GM12878 (cell line): ENCODE measurements around the gene NID1. TPM values are rescaled to one million over a fixed set of nuclear protein-coding genes. Genes with fewer than 3 reads are reported as not detected.

Source experiments
- ATAC-seq: fragments of 200-7000 bp; cut with Tn5 transposase; 3 replicates; pipeline ENCODE4 v1.9.1; 2020; ENCODE audit warnings: mild to moderate bottlenecking, moderate library complexity
- BruUV-seq: library from RNA; stranded (reverse); fragments of 400-500 nt; replicated peaks from 2 replicates; lab custom pipeline; 2021; lab: Mats Ljungman, UMichigan
- CTCF ChIA-PET: fragments of 300-600 bp; sonication (Branson Sonifier 250); formaldehyde crosslinking; extraction: SDS; loops from one replicate; lab custom pipeline; 2021; ENCODE audit warnings: inconsistent platforms; lab: Yijun Ruan, JAX
- POLR2A ChIA-PET: fragments of 350-600 bp; formaldehyde crosslinking; extraction: SDS; loops from one replicate; lab custom pipeline; 2021; ENCODE audit warnings: inconsistent platforms; lab: Charles Lee
- RAD21 ChIA-PET: fragments of 300-600 bp; sonication (Branson Sonifier 250); formaldehyde crosslinking; loops from one replicate; lab custom pipeline; 2023; ENCODE audit warnings: antibody characterized with exemption; ENCODE audit not compliant: unreplicated experiment; lab: Charles Lee
- SMC1A ChIA-PET: fragments of 300-600 bp; sonication (Branson Sonifier 250); formaldehyde crosslinking; loops from one replicate; lab custom pipeline; 2023; ENCODE audit not compliant: unreplicated experiment, uncharacterized antibody; lab: Charles Lee
- DNase-seq: peaks from one replicate; pipeline ENCODE4 v3.0.0-alpha.2; 2011; ENCODE audit warnings: low read depth, low spot score
- FAIRE-seq: peaks from 3 replicates; lab custom pipeline; 2011; peaks lifted over from hg19 to GRCh38; lab: Jason Lieb, UNC
- H2AFZ ChIP-seq: 2 replicates; pipeline ENCODE4 v1.6.0; 2011; ENCODE audit warnings: low read depth, low read length, control low read depth; ENCODE audit not compliant: control insufficient read depth
- H3K27ac ChIP-seq: 2 replicates; pipeline ENCODE4 v1.5.1; 2011; ENCODE audit warnings: control low read depth; ENCODE audit not compliant: control insufficient read depth, insufficient read depth
- H3K27me3 ChIP-seq, 2 experiments: replicated peaks in 1 of 2; 2 replicates each; pipeline versions ENCODE4 v1.6.0 to v1.6.1; 2011; ENCODE audit warnings: low read length in 1 of 2; ENCODE audit not compliant: control insufficient read depth in 2 of 2, insufficient read depth in 2 of 2
- H3K36me3 ChIP-seq, 2 experiments: 2 replicates each; pipeline ENCODE4 v1.5.1; 2011; ENCODE audit warnings: low read length in 1 of 2; ENCODE audit not compliant: control insufficient read depth in 2 of 2, insufficient read depth in 2 of 2
- H3K4me1 ChIP-seq: 2 replicates; pipeline ENCODE4 v1.6.1; 2011; ENCODE audit warnings: mild to moderate bottlenecking, low read length, moderate library complexity, mixed read lengths; ENCODE audit not compliant: control insufficient read depth, insufficient read depth
- H3K4me2 ChIP-seq: 2 replicates; pipeline ENCODE4 v1.6.0; 2011; ENCODE audit warnings: control low read depth; ENCODE audit not compliant: control insufficient read depth, insufficient read depth
- H3K4me3 ChIP-seq: fragments of 200-600 bp; sonication (generic); 2 replicates; pipeline ENCODE4 v1.5.1; 2016
- H3K79me2 ChIP-seq: 2 replicates; pipeline ENCODE4 v1.6.0; 2011; ENCODE audit warnings: low read length; ENCODE audit not compliant: control insufficient read depth, insufficient read depth
- H3K9ac ChIP-seq: 2 replicates; pipeline ENCODE4 v1.8.0; 2011; ENCODE audit warnings: low read length, control low read depth, mixed read lengths; ENCODE audit not compliant: control insufficient read depth, insufficient read depth
- H3K9me3 ChIP-seq: replicated peaks from 3 replicates; pipeline ENCODE4 v1.5.1; 2011; ENCODE audit warnings: mild to moderate bottlenecking, low read length; ENCODE audit not compliant: control insufficient read depth, insufficient read depth
- H4K20me1 ChIP-seq: 2 replicates; pipeline ENCODE4 v1.6.0; 2011; ENCODE audit not compliant: control insufficient read depth, insufficient read depth
- BHLHE40 ChIP-seq, 2 experiments: fragments of 450-650 bp in 1 of 2; IDR thresholded peaks; 2 replicates each; pipeline ENCODE4 v1.6.1; 2011 to 2017; ENCODE audit warnings: low read depth in 2 of 2, borderline replicate concordance in 1 of 2, improper control_type of control experiment in 1 of 2, low read length in 1 of 2, mild to moderate bottlenecking in 1 of 2
- CBX3 ChIP-seq: fragments of 200-600 bp; sonication (generic); IDR thresholded peaks from 2 replicates; pipeline ENCODE4 v1.6.1; 2016; ENCODE audit warnings: low read depth, borderline replicate concordance
- CBX5 ChIP-seq: sonication (generic); IDR thresholded peaks from 2 replicates; pipeline ENCODE4 v1.6.1; 2016; ENCODE audit warnings: low read depth, moderate library complexity, mild to moderate bottlenecking, inconsistent platforms
- DPF2 ChIP-seq: fragments of 450-650 bp; IDR thresholded peaks from 2 replicates; pipeline ENCODE4 v1.6.1; 2017; ENCODE audit warnings: mild to moderate bottlenecking
- FOS ChIP-seq: IDR thresholded peaks from 3 replicates; pipeline ENCODE4 v1.6.1; 2011; ENCODE audit warnings: borderline replicate concordance; ENCODE audit not compliant: insufficient read length; ENCODE audit errors: extremely low read depth
- HCFC1 ChIP-seq: fragments of 150-350 bp; IDR thresholded peaks from 2 replicates; pipeline ENCODE4 v1.6.1; 2014; ENCODE audit warnings: low read length
- HDAC2 ChIP-seq: fragments of 200-600 bp; sonication (generic); IDR thresholded peaks from 2 replicates; pipeline ENCODE4 v1.6.1; 2017
- IKZF2 ChIP-seq, 2 experiments: fragments of 450-650 bp; IDR thresholded peaks; 2 replicates each; pipeline ENCODE4 v1.6.1; 2017; ENCODE audit warnings: mild to moderate bottlenecking in 2 of 2, moderate library complexity in 2 of 2
- IRF4 ChIP-seq: IDR thresholded peaks from 2 replicates; pipeline ENCODE4 v1.6.1; 2011; ENCODE audit warnings: low read depth, low read length
- NFYB ChIP-seq: IDR thresholded peaks from 2 replicates; pipeline ENCODE4 v1.6.1; 2011; ENCODE audit warnings: low read depth, mild to moderate bottlenecking, low read length, improper control_type of control experiment, moderate library complexity; ENCODE audit not compliant: insufficient read depth
- SPI1 ChIP-seq: IDR thresholded peaks from 2 replicates; pipeline ENCODE4 v1.6.1; 2011; ENCODE audit warnings: low read depth, mild to moderate bottlenecking, low read length, moderate library complexity, borderline replicate concordance; ENCODE audit not compliant: insufficient read depth
- SUPT20H ChIP-seq: IDR thresholded peaks from 2 replicates; pipeline ENCODE4 v1.6.1; 2011; ENCODE audit warnings: low read depth, mild to moderate bottlenecking, low read length, moderate library complexity, borderline replicate concordance; ENCODE audit not compliant: control insufficient read depth
- YBX1 ChIP-seq: fragments of 450-650 bp; IDR thresholded peaks from 2 replicates; pipeline ENCODE4 v1.6.1; 2016; ENCODE audit warnings: antibody characterized with exemption
- WGBS: methylation state at CpG from one replicate; pipeline ENCODE4 v1.1.6; 2016; ENCODE audit warnings: low lambda C conversion rate; ENCODE audit not compliant: insufficient replicate concordance, insufficient coverage; ENCODE audit errors: missing lambda C conversion rate; 5-methylcytosine and 5-hydroxymethylcytosine counted together
- in situ Hi-C: fragments of 300-500 bp; cut with MboI; formaldehyde crosslinking; loops from 9 replicates; pipeline ENCODE4 v1.14.3; 2018; ENCODE audit warnings: mixed read lengths
- intact Hi-C: fragments of 100-400 bp; cut with micrococcal nuclease; formaldehyde crosslinking; loops from one replicate; pipeline ENCODE4 v1.14.2; 2022; ENCODE audit not compliant: unreplicated experiment
- polyA plus RNA-seq, 11 experiments: library from polyadenylated mRNA; depleted of rRNA in 4 of 11; unstranded in 6 of 11; stranded (reverse) in 5 of 11; fragments of >200 nt; fragmentation: Nextera tagmentation in 4 of 11; fragmentation: Illumina TruSeq in 1 of 11; extraction: Ambion mirVana in 4 of 11; extraction: Trizol in 1 of 11; gene quantifications; 1 replicate in 1 of 11; 2 replicates in 10 of 11; pipeline versions ENCODE4 v1.2.1 to v1.2.3, GENCODE V29; 2011 to 2016; ENCODE audit warnings: inconsistent platforms in 2 of 11, missing spikeins in 2 of 11, low read depth in 1 of 11
- total RNA-seq, 4 experiments: library from RNA; depleted of rRNA in 3 of 4; stranded (reverse); fragments of >200 nt in 3 of 4; fragmentation: Illumina TruSeq in 1 of 4; extraction: Trizol in 1 of 4; gene quantifications; 2 replicates each; pipeline versions ENCODE4 v1.2.1 to v1.2.3, GENCODE V29; 2013 to 2021
- TF ChIP-seq, protein P1 (sequence below): fragments of 450-650 bp; conservative IDR thresholded peaks from 2 replicates; pipeline ENCODE4 v1.6.1; 2017; ENCODE audit warnings: mild to moderate bottlenecking, moderate library complexity
- TF ChIP-seq, protein P2 (sequence below): fragments of 450-650 bp; formaldehyde crosslinking; IDR thresholded peaks from 2 replicates; pipeline ENCODE4 v1.5.0; 2022; ENCODE audit warnings: mild to moderate bottlenecking, missing genetic modification characterization
- TF ChIP-seq, protein P3 (sequence below): fragments of 450-650 bp; IDR thresholded peaks from 2 replicates; pipeline ENCODE4 v1.6.1; 2016; ENCODE audit warnings: mild to moderate bottlenecking

NID1 gene
- total and polyA plus RNA-seq, 10 of the 15 experiments (the other 5 are each of a cell fraction or from before 2014, with no cell fraction given): 4.2 to 25.7 (median 11.3) TPM

DNA sequence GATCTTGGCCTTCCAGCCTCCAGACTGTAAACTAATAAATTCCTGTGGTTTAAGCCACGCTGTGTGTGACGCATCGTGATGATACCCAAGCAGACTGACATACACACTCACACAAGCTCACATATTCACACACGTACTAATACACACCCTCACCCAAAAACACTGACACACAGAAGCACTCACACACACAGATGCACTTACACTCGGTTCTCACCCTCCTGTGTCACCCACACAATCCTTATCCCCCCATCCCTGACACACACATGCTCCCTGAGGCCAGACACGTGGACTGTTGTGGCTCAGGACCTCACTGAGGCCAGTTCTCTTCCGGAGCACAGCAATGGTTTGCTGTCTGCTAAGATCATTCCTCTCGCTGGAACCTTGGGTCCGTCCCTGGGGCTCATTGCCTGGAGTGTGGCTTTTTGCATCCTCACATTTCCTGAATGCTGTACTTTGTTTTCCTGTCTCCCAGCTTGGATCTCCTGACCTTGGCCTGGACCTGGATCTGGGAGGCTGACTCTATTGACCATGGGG is 121.2 kb downstream of the NID1 start:
- CTCF ChIA-PET: interaction anchor here (0.6 to 3.4 kb wide), 5 partner anchors 28 to 342 kb away, joined by 4 to 14 read pairs (median 8); no protein-coding TSS in a partner anchor
- WGBS: 67% methylated on average over 9 of the region's 9 CpGs

More for the DNA sequence above, 121.2 kb downstream of the NID1 start:
- DNase-seq: no peak
- FAIRE-seq: no peak
- Histone ChIP-seq H3K27me3 (no peaks in the 10 kb centered on the region), H2AFZ (no peak overlapping the region), H3K79me2 (no peaks in the 10 kb centered on the region), H3K4me3 (no peak overlapping the region), H3K4me2 (no peak overlapping the region), H4K20me1 (no peaks in the 10 kb centered on the region), H3K9me3 (no peaks in the 10 kb centered on the region), H3K4me1 (peaks cover 25% of the 10 kb centered on the region)
- ChIA-PET POLR2A (interaction anchor here (0.7 kb wide), 1 partner anchor 78 kb away, joined by 3 read pairs; no protein-coding TSS in a partner anchor), RAD21 (interaction anchor here (1.0 kb wide), 1 partner anchor 56 kb away, joined by 3 read pairs; no protein-coding TSS in a partner anchor)
- intact Hi-C loops: no loop called here
- BruUV-seq: no TSS peak
- no peak for TF ChIP-seq IRF4
- TF ChIP-seq SPI1: no peak
- no peak for TF ChIP-seq NFYB
- TF ChIP-seq BHLHE40 (IDR thresholded peaks at IDR 0.05; ENCODE audit: borderline replicate concordance in 1 of 2, low read depth in 2 of 2, low read length in 1 of 2): no peak
- no peak for TF ChIP-seq HDAC2
- TF ChIP-seq DPF2: no peak
- TF ChIP-seq, protein P1, sequence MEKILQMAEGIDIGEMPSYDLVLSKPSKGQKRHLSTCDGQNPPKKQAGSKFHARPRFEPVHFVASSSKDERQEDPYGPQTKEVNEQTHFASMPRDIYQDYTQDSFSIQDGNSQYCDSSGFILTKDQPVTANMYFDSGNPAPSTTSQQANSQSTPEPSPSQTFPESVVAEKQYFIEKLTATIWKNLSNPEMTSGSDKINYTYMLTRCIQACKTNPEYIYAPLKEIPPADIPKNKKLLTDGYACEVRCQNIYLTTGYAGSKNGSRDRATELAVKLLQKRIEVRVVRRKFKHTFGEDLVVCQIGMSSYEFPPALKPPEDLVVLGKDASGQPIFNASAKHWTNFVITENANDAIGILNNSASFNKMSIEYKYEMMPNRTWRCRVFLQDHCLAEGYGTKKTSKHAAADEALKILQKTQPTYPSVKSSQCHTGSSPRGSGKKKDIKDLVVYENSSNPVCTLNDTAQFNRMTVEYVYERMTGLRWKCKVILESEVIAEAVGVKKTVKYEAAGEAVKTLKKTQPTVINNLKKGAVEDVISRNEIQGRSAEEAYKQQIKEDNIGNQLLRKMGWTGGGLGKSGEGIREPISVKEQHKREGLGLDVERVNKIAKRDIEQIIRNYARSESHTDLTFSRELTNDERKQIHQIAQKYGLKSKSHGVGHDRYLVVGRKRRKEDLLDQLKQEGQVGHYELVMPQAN: no peak
- TF ChIP-seq CBX5: no peak
- TF ChIP-seq, protein P2, sequence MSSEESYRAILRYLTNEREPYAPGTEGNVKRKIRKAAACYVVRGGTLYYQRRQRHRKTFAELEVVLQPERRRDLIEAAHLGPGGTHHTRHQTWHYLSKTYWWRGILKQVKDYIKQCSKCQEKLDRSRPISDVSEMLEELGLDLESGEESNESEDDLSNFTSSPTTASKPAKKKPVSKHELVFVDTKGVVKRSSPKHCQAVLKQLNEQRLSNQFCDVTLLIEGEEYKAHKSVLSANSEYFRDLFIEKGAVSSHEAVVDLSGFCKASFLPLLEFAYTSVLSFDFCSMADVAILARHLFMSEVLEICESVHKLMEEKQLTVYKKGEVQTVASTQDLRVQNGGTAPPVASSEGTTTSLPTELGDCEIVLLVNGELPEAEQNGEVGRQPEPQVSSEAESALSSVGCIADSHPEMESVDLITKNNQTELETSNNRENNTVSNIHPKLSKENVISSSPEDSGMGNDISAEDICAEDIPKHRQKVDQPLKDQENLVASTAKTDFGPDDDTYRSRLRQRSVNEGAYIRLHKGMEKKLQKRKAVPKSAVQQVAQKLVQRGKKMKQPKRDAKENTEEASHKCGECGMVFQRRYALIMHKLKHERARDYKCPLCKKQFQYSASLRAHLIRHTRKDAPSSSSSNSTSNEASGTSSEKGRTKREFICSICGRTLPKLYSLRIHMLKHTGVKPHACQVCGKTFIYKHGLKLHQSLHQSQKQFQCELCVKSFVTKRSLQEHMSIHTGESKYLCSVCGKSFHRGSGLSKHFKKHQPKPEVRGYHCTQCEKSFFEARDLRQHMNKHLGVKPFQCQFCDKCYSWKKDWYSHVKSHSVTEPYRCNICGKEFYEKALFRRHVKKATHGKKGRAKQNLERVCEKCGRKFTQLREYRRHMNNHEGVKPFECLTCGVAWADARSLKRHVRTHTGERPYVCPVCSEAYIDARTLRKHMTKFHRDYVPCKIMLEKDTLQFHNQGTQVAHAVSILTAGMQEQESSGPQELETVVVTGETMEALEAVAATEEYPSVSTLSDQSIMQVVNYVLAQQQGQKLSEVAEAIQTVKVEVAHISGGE (CRISPR knock-in tag): no peak
- no peak for TF ChIP-seq SUPT20H
- no peak for TF ChIP-seq HCFC1
- TF ChIP-seq, protein P3, sequence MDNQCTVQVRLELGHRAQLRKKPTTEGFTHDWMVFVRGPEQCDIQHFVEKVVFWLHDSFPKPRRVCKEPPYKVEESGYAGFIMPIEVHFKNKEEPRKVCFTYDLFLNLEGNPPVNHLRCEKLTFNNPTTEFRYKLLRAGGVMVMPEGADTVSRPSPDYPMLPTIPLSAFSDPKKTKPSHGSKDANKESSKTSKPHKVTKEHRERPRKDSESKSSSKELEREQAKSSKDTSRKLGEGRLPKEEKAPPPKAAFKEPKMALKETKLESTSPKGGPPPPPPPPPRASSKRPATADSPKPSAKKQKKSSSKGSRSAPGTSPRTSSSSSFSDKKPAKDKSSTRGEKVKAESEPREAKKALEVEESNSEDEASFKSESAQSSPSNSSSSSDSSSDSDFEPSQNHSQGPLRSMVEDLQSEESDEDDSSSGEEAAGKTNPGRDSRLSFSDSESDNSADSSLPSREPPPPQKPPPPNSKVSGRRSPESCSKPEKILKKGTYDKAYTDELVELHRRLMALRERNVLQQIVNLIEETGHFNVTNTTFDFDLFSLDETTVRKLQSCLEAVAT: no peak
- no peak for TF ChIP-seq FOS
- TF ChIP-seq YBX1: no peak
- no peak for TF ChIP-seq IKZF2 (IDR thresholded peaks at IDR 0.05)
- no peak for TF ChIP-seq CBX3
- TF ChIP-seq, all 136 proteins: peak for 0
- no peak overlapping the region for H3K27ac ChIP-seq
- no peak for ATAC-seq
- no peak overlapping the region for H3K9ac ChIP-seq
- in situ Hi-C loops: no loop called here
- H3K36me3 ChIP-seq: no peaks in the 10 kb centered on the region
- SMC1A ChIA-PET: interaction anchor here (1.4 to 3.9 kb wide), 4 partner anchors 10 to 78 kb away, joined by 3 to 15 read pairs (median 10); partner anchors contain the start of gene LYST
